Fibroblast of villous mesenchyme (primary cell): ENCODE data around the gene C6orf52. TPM values are rescaled to one million over a fixed set of nuclear protein-coding genes. Genes with fewer than 3 reads are reported as not detected.
"Not testable (repeated sequence)": the region's sequence is repeated elsewhere in the genome, so short reads cannot be mapped to it uniquely, and the experiment has no call there.

Experiments used
- DNase-seq: peaks from one replicate; pipeline ENCODE4 v3.0.0-alpha.2; 2010; ENCODE audit warnings: low read depth
- H3K4me3 ChIP-seq: 2 replicates; pipeline ENCODE4 v1.5.1; 2011; ENCODE audit warnings: low read depth, mild to moderate bottlenecking, low read length
- total RNA-seq: library from RNA; depleted of rRNA; stranded (reverse); fragments of >200 nt; gene quantifications from 2 replicates; pipeline ENCODE4 v1.2.3, GENCODE V29; 2012
- TF ChIP-seq, protein P1 (sequence below): IDR thresholded peaks from 2 replicates; pipeline ENCODE4 v1.5.1; 2012; ENCODE audit warnings: low read depth, mild to moderate bottlenecking, low read length; ENCODE audit not compliant: insufficient read depth

The C6orf52 gene
- total RNA-seq = 0.32 TPM in 1 of 2 replicates, not detected in the other

DNA sequence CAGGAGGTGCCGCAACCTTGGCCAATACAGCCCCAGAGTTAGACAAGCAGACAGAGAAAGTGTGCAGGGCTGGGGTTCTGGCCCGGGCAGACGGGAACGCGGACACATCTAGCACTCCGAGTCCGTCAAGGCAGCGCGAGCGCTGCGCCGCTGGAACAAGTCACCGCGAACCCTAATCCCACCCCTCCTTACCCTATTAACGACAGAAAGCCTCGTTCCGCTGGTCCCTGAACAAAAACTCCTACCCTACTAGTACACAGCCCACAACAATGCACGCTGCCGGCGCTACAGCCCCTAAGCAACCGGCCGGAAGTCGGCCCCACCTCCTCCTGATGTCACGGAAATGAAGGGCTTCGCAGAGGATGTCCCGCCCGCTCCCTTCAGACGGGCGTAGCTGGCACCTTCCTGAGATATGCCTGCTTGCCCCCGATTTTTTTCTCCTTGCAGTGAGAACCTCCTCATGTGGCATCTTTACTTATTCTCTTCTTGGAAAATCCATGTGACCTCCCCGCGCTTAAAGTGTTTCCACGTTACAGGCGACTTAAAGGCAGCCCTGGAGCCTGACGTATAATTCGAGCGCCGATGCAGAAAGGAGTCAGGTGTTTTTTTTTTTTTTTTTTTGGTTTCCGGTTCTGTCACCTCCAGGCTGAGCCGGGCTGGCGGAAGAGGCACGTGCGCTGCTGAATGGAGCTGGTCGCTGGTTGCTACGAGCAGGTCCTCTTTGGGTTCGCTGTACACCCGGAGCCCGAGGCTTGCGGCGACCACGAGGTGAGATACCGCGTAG lies at the start of gene C6orf52, which contains the start of gene PAK1IP1:
C6orf52 (minus strand) TSS at position 315 of the 784 bp plus-strand sequence. CDS start 7,066 bp downstream, outside the sequence.
PAK1IP1 (plus strand) TSS at position 671 of the 784 bp plus-strand sequence; CDS start at position 685, 14 bp downstream.
- TF ChIP-seq, protein P1, sequence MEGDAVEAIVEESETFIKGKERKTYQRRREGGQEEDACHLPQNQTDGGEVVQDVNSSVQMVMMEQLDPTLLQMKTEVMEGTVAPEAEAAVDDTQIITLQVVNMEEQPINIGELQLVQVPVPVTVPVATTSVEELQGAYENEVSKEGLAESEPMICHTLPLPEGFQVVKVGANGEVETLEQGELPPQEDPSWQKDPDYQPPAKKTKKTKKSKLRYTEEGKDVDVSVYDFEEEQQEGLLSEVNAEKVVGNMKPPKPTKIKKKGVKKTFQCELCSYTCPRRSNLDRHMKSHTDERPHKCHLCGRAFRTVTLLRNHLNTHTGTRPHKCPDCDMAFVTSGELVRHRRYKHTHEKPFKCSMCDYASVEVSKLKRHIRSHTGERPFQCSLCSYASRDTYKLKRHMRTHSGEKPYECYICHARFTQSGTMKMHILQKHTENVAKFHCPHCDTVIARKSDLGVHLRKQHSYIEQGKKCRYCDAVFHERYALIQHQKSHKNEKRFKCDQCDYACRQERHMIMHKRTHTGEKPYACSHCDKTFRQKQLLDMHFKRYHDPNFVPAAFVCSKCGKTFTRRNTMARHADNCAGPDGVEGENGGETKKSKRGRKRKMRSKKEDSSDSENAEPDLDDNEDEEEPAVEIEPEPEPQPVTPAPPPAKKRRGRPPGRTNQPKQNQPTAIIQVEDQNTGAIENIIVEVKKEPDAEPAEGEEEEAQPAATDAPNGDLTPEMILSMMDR = no peak
- DNase-seq = peak; percentile 96

DNA sequence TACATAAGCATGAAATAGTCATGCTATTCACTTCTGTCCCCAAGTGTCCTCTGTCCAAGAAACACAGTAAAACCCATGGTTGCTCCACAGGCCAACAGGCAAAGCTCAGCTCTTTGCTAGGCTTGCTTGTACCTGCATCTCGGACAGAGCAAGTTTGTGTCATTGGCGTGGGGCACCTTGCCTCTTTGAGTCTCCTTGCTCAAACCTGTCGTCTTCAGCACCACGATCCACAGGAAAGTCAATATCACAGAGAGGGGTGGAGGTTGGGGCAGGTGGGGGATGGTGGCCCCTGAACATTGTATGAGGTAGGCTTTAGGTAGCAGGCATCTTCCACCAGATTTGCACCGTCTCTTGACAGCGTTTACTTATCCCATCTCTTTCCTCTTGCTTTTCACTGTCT lies 49.1 kb upstream of the C6orf52 start:
- no peak overlapping the region for H3K4me3 ChIP-seq
- no peak for DNase-seq
- TF ChIP-seq, protein P1 = no peak

More for the DNA sequence above, at the start of gene C6orf52, which contains the start of gene PAK1IP1:
- peak within 1 kb of the TSS; percentile 100 for H3K4me3 ChIP-seq

- TF ChIP-seq, protein P1 = no peak
- H3K4me3 ChIP-seq = no peak overlapping the region
- DNase-seq = no peak
Measured at GRCh38 chr6:10742251-10742650, 47.8 kb upstream of the C6orf52 start.

- DNase-seq, H3K4me3 ChIP-seq: not testable (repeated sequence)
Measured at GRCh38 chr6:10741643-10742042, 47.2 kb upstream of the C6orf52 start.

- H3K4me3 ChIP-seq = no peak overlapping the region
- no peak for DNase-seq
- TF ChIP-seq, protein P1 = no peak
Measured at GRCh38 chr6:10740061-10740460, 45.6 kb upstream of the C6orf52 start.

DNA sequence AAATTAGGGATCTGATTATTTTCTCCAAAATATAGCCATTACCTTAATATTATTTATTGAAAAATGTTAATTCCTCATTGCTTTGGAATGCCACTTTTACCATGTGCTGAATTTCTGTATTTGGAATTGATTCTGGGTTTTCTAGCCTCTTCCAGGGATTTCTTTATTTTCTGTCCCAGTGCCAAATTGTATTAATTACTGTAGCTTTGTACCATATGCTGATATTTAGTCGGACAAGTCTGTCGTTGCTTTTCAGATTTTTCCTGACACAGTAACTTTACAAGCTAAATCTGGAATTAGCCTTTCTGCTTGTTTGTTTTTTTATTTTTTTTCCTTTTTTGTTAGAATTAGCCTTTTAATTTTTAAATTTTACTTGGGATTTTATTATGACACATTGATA lies 42.3 kb upstream of the C6orf52 start:
- no peak for DNase-seq
- no peak overlapping the region for H3K4me3 ChIP-seq
- TF ChIP-seq, protein P1 = no peak

DNA sequence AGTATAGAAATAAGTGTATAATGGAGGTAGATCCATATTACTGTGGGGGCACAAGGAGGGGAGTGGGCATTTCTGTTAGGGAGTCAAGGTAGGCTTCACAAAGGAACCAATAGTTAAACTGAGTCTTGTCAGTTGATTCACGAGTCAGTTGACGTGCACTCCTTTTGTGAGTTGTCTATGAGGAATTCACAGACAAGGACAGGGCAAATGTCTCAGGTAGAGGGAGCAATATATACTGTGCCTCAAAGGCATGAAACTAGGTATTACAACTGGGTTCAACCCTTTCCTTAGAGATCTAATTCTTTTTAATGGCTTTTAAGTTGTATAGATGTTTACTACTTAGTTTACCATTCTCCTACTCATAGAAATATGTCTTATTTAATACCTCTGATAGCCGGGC lies 39.4 kb upstream of the C6orf52 start:
- H3K4me3 ChIP-seq = no peak overlapping the region
- TF ChIP-seq, protein P1 = no peak
- DNase-seq = no peak
